WTC11 (cell line): ENCODE results near the gene SLC25A19. TPM values are rescaled to one million over a fixed set of nuclear protein-coding genes. Genes with fewer than 3 reads are reported as not detected.

Source experiments
- ATAC-seq: fragments of 200-7000 bp; cut with Tn5 transposase; 2 replicates; pipeline ENCODE4 v1.10.0; 2021; ENCODE audit warnings: mild to moderate bottlenecking, moderate library complexity
- CTCF ChIA-PET: fragments of 300-600 bp; sonication (Branson Sonifier 250); formaldehyde crosslinking; loops from one replicate; lab custom pipeline; 2021; ENCODE audit warnings: antibody characterized with exemption; lab: Charles Lee
- POLR2A ChIA-PET: fragments of 350-600 bp; sonication (Branson Sonifier 250); formaldehyde crosslinking; loops from one replicate; lab custom pipeline; 2021; ENCODE audit warnings: antibody characterized with exemption; lab: Charles Lee
- DNase-seq: peaks from one replicate; pipeline ENCODE4 v3.0.0; 2021; ENCODE audit warnings: low spot score
- H3K27ac Mint-ChIP-seq: 2 replicates; pipeline ENCODE4 v1.8.0; 2021; ENCODE audit warnings: mixed read lengths
- H3K27me3 Mint-ChIP-seq: 2 replicates; pipeline ENCODE4 v1.8.0; 2021; ENCODE audit warnings: low read depth, mild to moderate bottlenecking, moderate library complexity, mixed read lengths
- H3K36me3 Mint-ChIP-seq: 2 replicates; pipeline ENCODE4 v1.8.0; 2021; ENCODE audit warnings: mixed read lengths
- H3K4me1 Mint-ChIP-seq: 2 replicates; pipeline ENCODE4 v1.8.0; 2022; ENCODE audit warnings: mixed read lengths
- H3K4me3 Mint-ChIP-seq: 2 replicates; pipeline ENCODE4 v1.8.0; 2021; ENCODE audit warnings: mild to moderate bottlenecking, moderate library complexity, mixed read lengths
- H3K9me3 Mint-ChIP-seq: 2 replicates; pipeline ENCODE4 v1.8.0; 2021; ENCODE audit warnings: mixed read lengths
- AFF4 ChIP-seq: sonication (generic); formaldehyde crosslinking; IDR thresholded peaks from 2 replicates; pipeline ENCODE4 v1.8.1; 2023; ENCODE audit warnings: mild to moderate bottlenecking, missing genetic modification reagents, borderline replicate concordance
- E2F1 ChIP-seq: sonication (generic); formaldehyde crosslinking; IDR thresholded peaks from 2 replicates; pipeline ENCODE4 v1.8.0; 2022; ENCODE audit warnings: mild to moderate bottlenecking, missing genetic modification reagents
- E2F4 ChIP-seq: sonication (generic); formaldehyde crosslinking; IDR thresholded peaks from 2 replicates; pipeline ENCODE4 v1.8.1; 2022; ENCODE audit warnings: low read depth, mild to moderate bottlenecking, moderate library complexity, missing genetic modification reagents, borderline replicate concordance
- ERG ChIP-seq: fragments of 250-450 bp; sonication (Bioruptor Pico); IDR thresholded peaks from 2 replicates; pipeline ENCODE4 v1.8.0; 2021; ENCODE audit warnings: mild to moderate bottlenecking
- FOXJ3 ChIP-seq: sonication (generic); formaldehyde crosslinking; IDR thresholded peaks from 2 replicates; pipeline ENCODE4 v1.9.0; 2021; ENCODE audit warnings: missing genetic modification reagents, mild to moderate bottlenecking, borderline replicate concordance
- FOXK1 ChIP-seq: sonication (generic); formaldehyde crosslinking; IDR thresholded peaks from 2 replicates; pipeline ENCODE4 v1.8.0; 2022; ENCODE audit warnings: mild to moderate bottlenecking, moderate library complexity, missing genetic modification reagents
- GABPB1 ChIP-seq: sonication (generic); formaldehyde crosslinking; IDR thresholded peaks from 2 replicates; pipeline ENCODE4 v1.8.1; 2023; ENCODE audit warnings: mild to moderate bottlenecking, missing genetic modification reagents
- NFYB ChIP-seq: sonication (generic); formaldehyde crosslinking; conservative IDR thresholded peaks from 2 replicates; pipeline ENCODE4 v1.8.0; 2022; ENCODE audit warnings: low read depth, missing genetic modification reagents
- SMAD4 ChIP-seq: sonication (generic); formaldehyde crosslinking; IDR thresholded peaks from 2 replicates; pipeline ENCODE4 v1.8.0; 2022; ENCODE audit warnings: mild to moderate bottlenecking, missing genetic modification reagents
- ZBTB43 ChIP-seq: sonication (generic); formaldehyde crosslinking; IDR thresholded peaks from 2 replicates; pipeline ENCODE4 v1.8.1; 2023; ENCODE audit warnings: mild to moderate bottlenecking, missing genetic modification reagents
- total RNA-seq: library from RNA; stranded (reverse); gene quantifications from 3 replicates; pipeline ENCODE4 v1.2.3, GENCODE V29; 2021

The SLC25A19 gene
- total RNA-seq, 1 experiment from 2014 or later = 27.7 TPM

GRCh38 chr17:75225016-75225415 is 64.2 kb downstream of the SLC25A19 start:
- H3K36me3 Mint-ChIP-seq = peaks cover 61% of the 10 kb centered on the region
- TF ChIP-seq FOXJ3 (CRISPR knock-in tag) (no peak), GABPB1 (CRISPR knock-in tag) (no peak), E2F4 (CRISPR knock-in tag) (no peak), ZBTB43 (CRISPR knock-in tag) (no peak), ERG (CRISPR knock-in tag) (no peak), NFYB (CRISPR knock-in tag) (no peak), AFF4 (CRISPR knock-in tag) (no peak), E2F1 (no peak), SMAD4 (no peak), FOXK1 (CRISPR knock-in tag) (no peak)
- H3K4me3 Mint-ChIP-seq = no peak overlapping the region
- no peak overlapping the region for H3K27ac Mint-ChIP-seq
- no peak for DNase-seq
- no peaks in the 10 kb centered on the region for H3K4me1 Mint-ChIP-seq
- H3K9me3 Mint-ChIP-seq = no peaks in the 10 kb centered on the region
- ChIA-PET POLR2A (no interaction called here), CTCF (interaction anchor here (1.7 to 3.0 kb wide), 2 partner anchors 16 to 111 kb away, joined by 7 to 18 read pairs; no protein-coding TSS in a partner anchor)
- ATAC-seq = no peak
- no peaks in the 10 kb centered on the region; the same call in 1 of the 2 replicates for H3K27me3 Mint-ChIP-seq

Other genes with a start within 250 kb of the SLC25A19 start
- gene ATP5PD, start 242.5 kb downstream of the SLC25A19 start, total RNA-seq = 383 to 427 TPM (median 419 TPM) in 3 replicates
- gene KCTD2, start 242.2 kb downstream of the SLC25A19 start, total RNA-seq = 31.3 to 34.0 TPM (median 32.8 TPM) in 3 replicates
- gene SLC16A5, start 201.5 kb downstream of the SLC25A19 start, total RNA-seq = 32.4 to 33.5 TPM (median 33.1 TPM) in 3 replicates
- 13.2 to 15.9 TPM (median 14.8 TPM) in 3 replicates for gene ARMC7, start 179.5 kb downstream of the SLC25A19 start, total RNA-seq
- 91.0 to 102 TPM (median 96.9 TPM) in 3 replicates for gene NT5C, start 157.7 kb downstream of the SLC25A19 start, total RNA-seq
- 289 to 341 TPM (median 300 TPM) in 3 replicates for gene JPT1, start 134.9 kb downstream of the SLC25A19 start, total RNA-seq
- gene SUMO2, start 106.5 kb downstream of the SLC25A19 start, total RNA-seq = 650 to 764 TPM (median 757 TPM) in 3 replicates
- 89.7 to 109 TPM (median 95.1 TPM) in 3 replicates for gene NUP85, start 83.8 kb downstream of the SLC25A19 start, total RNA-seq
- 54.5 to 66.9 TPM (median 62.7 TPM) in 3 replicates for gene GGA3, start 27.8 kb downstream of the SLC25A19 start, total RNA-seq
- 85.8 to 94.7 TPM (median 87.5 TPM) in 3 replicates for gene MRPS7, start 27.6 kb downstream of the SLC25A19 start, total RNA-seq
- gene MIF4GD, start 18.2 kb downstream of the SLC25A19 start, total RNA-seq = 21.6 to 29.2 TPM (median 28.5 TPM) in 3 replicates
- 82.9 to 93.3 TPM (median 92.6 TPM) in 3 replicates for gene GRB2, start 116.2 kb upstream of the SLC25A19 start, total RNA-seq
- 64.7 to 76.9 TPM (median 68.6 TPM) in 3 replicates for gene TMEM94, start 167.2 kb upstream of the SLC25A19 start, total RNA-seq
- 31.3 to 32.2 TPM (median 31.9 TPM) in 3 replicates for gene CASKIN2, start 226.1 kb upstream of the SLC25A19 start, total RNA-seq
- 47.8 to 53.4 TPM (median 51.5 TPM) in 3 replicates for gene TSEN54, start 227.1 kb upstream of the SLC25A19 start, total RNA-seq
- 94.3 to 103 TPM (median 97.0 TPM) in 3 replicates for gene LLGL2, start 236.3 kb upstream of the SLC25A19 start, total RNA-seq